Liver (tissue), 9 donors: ENCODE data around the gene SLC24A4. TPM values are rescaled to one million over a fixed set of nuclear protein-coding genes. Genes with fewer than 3 reads are reported as not detected.

ENCODE experiments used
- DNase-seq: peaks from one replicate; pipeline ENCODE4 v3.0.0-alpha.2; 2017; ENCODE audit warnings: low spot score
- H3K27ac ChIP-seq, 2 donors: one replicate each; pipeline ENCODE4 v1.7.0; 2013; ENCODE audit warnings: inconsistent platforms in 2 of 2, low read length in 2 of 2, control low read depth in 1 of 2, low read depth in 1 of 2, mild to moderate bottlenecking in 1 of 2
- H3K27me3 ChIP-seq, 4 donors: one replicate each; pipeline versions ENCODE4 v1.6.1 to v1.7.0; 2013; ENCODE audit warnings: low read length in 3 of 4, inconsistent platforms in 1 of 4, mild to moderate bottlenecking in 1 of 4, moderate library complexity in 1 of 4; ENCODE audit not compliant: control insufficient read depth in 4 of 4, insufficient read depth in 4 of 4
- H3K36me3 ChIP-seq, 4 donors: one replicate each; pipeline versions ENCODE4 v1.6.1 to v1.7.0; 2013; ENCODE audit warnings: low read length in 3 of 4, mild to moderate bottlenecking in 3 of 4, low read depth in 1 of 4, moderate library complexity in 1 of 4; ENCODE audit not compliant: control insufficient read depth in 4 of 4, insufficient read depth in 3 of 4
- H3K4me1 ChIP-seq, 4 donors: one replicate each; pipeline versions ENCODE4 v1.6.1 to v1.7.0; 2013; ENCODE audit warnings: low read length in 3 of 4, mild to moderate bottlenecking in 3 of 4, moderate library complexity in 1 of 4; ENCODE audit not compliant: control insufficient read depth in 4 of 4, insufficient read depth in 4 of 4
- H3K4me3 ChIP-seq, 3 donors: one replicate each; pipeline versions ENCODE4 v1.6.1 to v1.7.0; 2013; ENCODE audit warnings: low read length in 3 of 3, control low read depth in 1 of 3, low read depth in 1 of 3, mild to moderate bottlenecking in 1 of 3
- H3K9ac ChIP-seq, 2 donors: one replicate each; pipeline ENCODE4 v1.7.0; 2013; ENCODE audit warnings: low read length in 2 of 2, mild to moderate bottlenecking in 2 of 2, moderate library complexity in 2 of 2, control low read depth in 1 of 2, low read depth in 1 of 2
- H3K9me3 ChIP-seq, 4 donors: one replicate each; pipeline versions ENCODE4 v1.6.1 to v1.7.0; 2013; ENCODE audit warnings: low read length in 3 of 4; ENCODE audit not compliant: control insufficient read depth in 4 of 4
- EGR1 ChIP-seq, 2 donors: IDR thresholded peaks; 2 replicates each; pipeline ENCODE4 v1.6.1; 2016 to 2018; ENCODE audit warnings: antibody characterized with exemption in 2 of 2, low read depth in 2 of 2
- FOXA1 ChIP-seq: IDR thresholded peaks from 2 replicates; pipeline ENCODE4 v1.6.1; 2016; ENCODE audit warnings: antibody characterized with exemption
- FOXA2 ChIP-seq: IDR thresholded peaks from 2 replicates; pipeline ENCODE4 v1.6.1; 2016; ENCODE audit warnings: antibody characterized with exemption
- GABPA ChIP-seq, 2 donors: IDR thresholded peaks in 1 of 2; conservative IDR thresholded peaks in 1 of 2; 2 replicates each; pipeline ENCODE4 v1.6.1; 2016; ENCODE audit warnings: antibody characterized with exemption in 2 of 2, mild to moderate bottlenecking in 1 of 2, moderate library complexity in 1 of 2
- HNF4A ChIP-seq, 2 donors: conservative IDR thresholded peaks; 2 replicates each; pipeline ENCODE4 v1.6.1; 2016; ENCODE audit warnings: antibody characterized with exemption in 2 of 2, mild to moderate bottlenecking in 2 of 2
- HNF4G ChIP-seq: IDR thresholded peaks from 2 replicates; pipeline ENCODE4 v1.6.1; 2016; ENCODE audit warnings: antibody characterized with exemption
- JUND ChIP-seq, 2 donors: IDR thresholded peaks; 2 replicates each; pipeline ENCODE4 v1.6.1; 2016; ENCODE audit warnings: antibody characterized with exemption in 2 of 2
- NR2F2 ChIP-seq: IDR thresholded peaks from 2 replicates; pipeline ENCODE4 v1.6.1; 2016; ENCODE audit warnings: antibody characterized with exemption
- RAD21 ChIP-seq, 2 donors: IDR thresholded peaks; 2 replicates each; pipeline ENCODE4 v1.6.1; 2016; ENCODE audit warnings: antibody characterized with exemption in 2 of 2, mild to moderate bottlenecking in 2 of 2
- REST ChIP-seq: IDR thresholded peaks from 2 replicates; pipeline ENCODE4 v1.6.1; 2016; ENCODE audit warnings: antibody characterized with exemption, mild to moderate bottlenecking
- RXRA ChIP-seq, 2 donors: IDR thresholded peaks; 2 replicates each; pipeline ENCODE4 v1.6.1; 2017 to 2018; ENCODE audit warnings: antibody characterized with exemption in 2 of 2, mild to moderate bottlenecking in 1 of 2
- SP1 ChIP-seq: IDR thresholded peaks from 2 replicates; pipeline ENCODE4 v1.6.1; 2018; ENCODE audit warnings: antibody characterized with exemption, mild to moderate bottlenecking
- TAF1 ChIP-seq: conservative IDR thresholded peaks from 2 replicates; pipeline ENCODE4 v1.6.1; 2016; ENCODE audit warnings: antibody characterized with exemption, mild to moderate bottlenecking
- YY1 ChIP-seq: IDR thresholded peaks from 2 replicates; pipeline ENCODE4 v1.6.1; 2016; ENCODE audit warnings: antibody characterized with exemption, mild to moderate bottlenecking
- WGBS: extraction: QIAGEN DNeasy Blood & Tissue Kit; methylation state at CpG from one replicate; pipeline ENCODE4 v1.1.7; 2013; 5-methylcytosine and 5-hydroxymethylcytosine counted together
- polyA plus RNA-seq, 2 donors: library from polyadenylated mRNA; stranded (reverse) in 1 of 2; unstranded in 1 of 2; fragments of 200-250 nt in 1 of 2; fragments of >200 nt in 1 of 2; fragmentation: Nextera tagmentation in 1 of 2; extraction: Ambion mirVana in 1 of 2; gene quantifications; one replicate each; pipeline versions ENCODE4 v1.2.1 to v1.2.3, GENCODE V29; 2013 to 2015
- total RNA-seq, 2 donors: library from RNA; depleted of rRNA; stranded (reverse); fragments of >200 nt; gene quantifications; one replicate each; pipeline ENCODE4 v1.2.3, GENCODE V29; 2014
- TF ChIP-seq, protein P1 (sequence below): fragments of 150-350 bp; IDR thresholded peaks from 2 replicates; pipeline ENCODE4 v1.5.1; 2017; ENCODE audit warnings: improper control_type of control experiment, low read depth, low read length; ENCODE audit not compliant: missing input control
- TF ChIP-seq, protein P2 (sequence below): IDR thresholded peaks from 2 replicates; pipeline ENCODE4 v1.6.1; 2016; ENCODE audit warnings: antibody characterized with exemption
- TF ChIP-seq, protein P3 (sequence below): IDR thresholded peaks from 2 replicates; pipeline ENCODE4 v1.6.1; 2016; ENCODE audit warnings: antibody characterized with exemption
- TF ChIP-seq, protein P4 (sequence below): IDR thresholded peaks from 2 replicates; pipeline ENCODE4 v1.6.1; 2016; ENCODE audit warnings: antibody characterized with exemption
- donor health status: healthy.
- donor health status: healthy.
- donor health status: healthy.
- donor health status: healthy.
- donor health status: healthy.

Gene SLC24A4
- total and polyA plus RNA-seq, 4 donors = 0.06 to 0.23 (median 0.12) TPM

GRCh38 chr14:92391726-92392125, 68.8 kb downstream of the SLC24A4 start:
- H3K27me3 ChIP-seq = no peaks in the 10 kb centered on the region
- no peak for DNase-seq
- H3K27ac ChIP-seq = no peak overlapping the region
- 81% methylated on average over 10 of the region's 10 CpGs for WGBS
- no peak for TF ChIP-seq FOXA2
- peaks cover 0 to 3% (median 0%) of the 10 kb centered on the region in 4 donors for H3K4me1 ChIP-seq
- H3K9me3 ChIP-seq = no peaks in the 10 kb centered on the region
- no peak overlapping the region for H3K9ac ChIP-seq
- H3K36me3 ChIP-seq = no peaks in the 10 kb centered on the region
- no peak overlapping the region for H3K4me3 ChIP-seq

GRCh38 chr14:92392711-92393110, 69.7 kb downstream of the SLC24A4 start:
- no peaks in the 10 kb centered on the region for H3K27me3 ChIP-seq
- TF ChIP-seq EGR1 (IDR thresholded peaks at IDR 0.05; ENCODE audit: low read depth in 2 of 2) (no peak), YY1 (no peak), NR2F2 (no peak), TAF1 (no peak), HNF4G (no peak), JUND (IDR thresholded peaks at IDR 0.05) (no peak), FOXA2 (no peak), REST (no peak), HNF4A (conservative IDR thresholded peaks at IDR 0.05) (no peak), RXRA (IDR thresholded peaks at IDR 0.05) (no peak), GABPA (IDR thresholded peaks at IDR 0.05 in 1 of 2, conservative IDR thresholded peaks at IDR 0.05 in 1 of 2) (no peak), FOXA1 (no peak), SP1 (no peak), RAD21 (IDR thresholded peaks at IDR 0.05) (no peak)
- TF ChIP-seq, protein P1, sequence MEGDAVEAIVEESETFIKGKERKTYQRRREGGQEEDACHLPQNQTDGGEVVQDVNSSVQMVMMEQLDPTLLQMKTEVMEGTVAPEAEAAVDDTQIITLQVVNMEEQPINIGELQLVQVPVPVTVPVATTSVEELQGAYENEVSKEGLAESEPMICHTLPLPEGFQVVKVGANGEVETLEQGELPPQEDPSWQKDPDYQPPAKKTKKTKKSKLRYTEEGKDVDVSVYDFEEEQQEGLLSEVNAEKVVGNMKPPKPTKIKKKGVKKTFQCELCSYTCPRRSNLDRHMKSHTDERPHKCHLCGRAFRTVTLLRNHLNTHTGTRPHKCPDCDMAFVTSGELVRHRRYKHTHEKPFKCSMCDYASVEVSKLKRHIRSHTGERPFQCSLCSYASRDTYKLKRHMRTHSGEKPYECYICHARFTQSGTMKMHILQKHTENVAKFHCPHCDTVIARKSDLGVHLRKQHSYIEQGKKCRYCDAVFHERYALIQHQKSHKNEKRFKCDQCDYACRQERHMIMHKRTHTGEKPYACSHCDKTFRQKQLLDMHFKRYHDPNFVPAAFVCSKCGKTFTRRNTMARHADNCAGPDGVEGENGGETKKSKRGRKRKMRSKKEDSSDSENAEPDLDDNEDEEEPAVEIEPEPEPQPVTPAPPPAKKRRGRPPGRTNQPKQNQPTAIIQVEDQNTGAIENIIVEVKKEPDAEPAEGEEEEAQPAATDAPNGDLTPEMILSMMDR = no peak
- TF ChIP-seq, protein P2, sequence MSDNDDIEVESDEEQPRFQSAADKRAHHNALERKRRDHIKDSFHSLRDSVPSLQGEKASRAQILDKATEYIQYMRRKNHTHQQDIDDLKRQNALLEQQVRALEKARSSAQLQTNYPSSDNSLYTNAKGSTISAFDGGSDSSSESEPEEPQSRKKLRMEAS = no peak
- TF ChIP-seq, protein P3, sequence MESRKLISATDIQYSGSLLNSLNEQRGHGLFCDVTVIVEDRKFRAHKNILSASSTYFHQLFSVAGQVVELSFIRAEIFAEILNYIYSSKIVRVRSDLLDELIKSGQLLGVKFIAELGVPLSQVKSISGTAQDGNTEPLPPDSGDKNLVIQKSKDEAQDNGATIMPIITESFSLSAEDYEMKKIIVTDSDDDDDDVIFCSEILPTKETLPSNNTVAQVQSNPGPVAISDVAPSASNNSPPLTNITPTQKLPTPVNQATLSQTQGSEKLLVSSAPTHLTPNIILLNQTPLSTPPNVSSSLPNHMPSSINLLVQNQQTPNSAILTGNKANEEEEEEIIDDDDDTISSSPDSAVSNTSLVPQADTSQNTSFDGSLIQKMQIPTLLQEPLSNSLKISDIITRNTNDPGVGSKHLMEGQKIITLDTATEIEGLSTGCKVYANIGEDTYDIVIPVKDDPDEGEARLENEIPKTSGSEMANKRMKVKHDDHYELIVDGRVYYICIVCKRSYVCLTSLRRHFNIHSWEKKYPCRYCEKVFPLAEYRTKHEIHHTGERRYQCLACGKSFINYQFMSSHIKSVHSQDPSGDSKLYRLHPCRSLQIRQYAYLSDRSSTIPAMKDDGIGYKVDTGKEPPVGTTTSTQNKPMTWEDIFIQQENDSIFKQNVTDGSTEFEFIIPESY = no peak
- TF ChIP-seq, protein P4, sequence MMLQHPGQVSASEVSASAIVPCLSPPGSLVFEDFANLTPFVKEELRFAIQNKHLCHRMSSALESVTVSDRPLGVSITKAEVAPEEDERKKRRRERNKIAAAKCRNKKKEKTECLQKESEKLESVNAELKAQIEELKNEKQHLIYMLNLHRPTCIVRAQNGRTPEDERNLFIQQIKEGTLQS = no peak
- 87% methylated on average over 9 of the region's 9 CpGs for WGBS
- H3K4me1 ChIP-seq = peaks cover 0 to 3% (median 0%) of the 10 kb centered on the region in 4 donors
- no peak overlapping the region for H3K4me3 ChIP-seq
- no peak for DNase-seq
- no peaks in the 10 kb centered on the region for H3K36me3 ChIP-seq
- H3K9me3 ChIP-seq = no peaks in the 10 kb centered on the region
- no peak overlapping the region for H3K9ac ChIP-seq
- H3K27ac ChIP-seq = no peak overlapping the region
